ENCODE results near the gene MRPL37. TPM values are rescaled to one million over a fixed set of nuclear protein-coding genes. Genes with fewer than 3 reads are reported as not detected.
A peak's percentile ranks its signal among the peaks of the same experiment; 100 is the strongest.

MRPL37 gene
- total and polyA plus RNA-seq, 2 of the 4 experiments (the other 2 are of a cell fraction): 42.8 to 132 TPM

- no peak overlapping the region for H2AFZ ChIP-seq (replicated peaks; ENCODE audit: low read length, poor library complexity)
- intact Hi-C loops (cut with micrococcal nuclease): loop anchor here (10.0 kb wide), 1 partner anchor 179 kb away; the partner anchor contains the start of gene SSBP3
- no peak overlapping the region for H3K4me3 ChIP-seq (ENCODE audit: insufficient read depth, low read depth, low read length)
- no peak overlapping the region for H2AK5ac ChIP-seq (ENCODE audit: low read depth, low read length)
- no peak overlapping the region for H4K5ac ChIP-seq (ENCODE audit: low read depth, low read length)
- H2AK9ac ChIP-seq (replicated peaks; ENCODE audit: low read depth, low read length, poor library complexity): no peak overlapping the region
- H3K9me3 ChIP-seq (ENCODE audit: control insufficient read depth, insufficient read depth, low read length): no peaks in the 10 kb centered on the region
- no peaks in the 10 kb centered on the region for H3K27me3 ChIP-seq (ENCODE audit: control insufficient read depth, insufficient read depth, low read length)
- TSS peak; percentile 90 for BruUV-seq (replicated peaks)
- H3K4me1 ChIP-seq (ENCODE audit: control insufficient read depth, insufficient read depth, low read length): peaks cover 22% of the 10 kb centered on the region
- no peak overlapping the region for H3K56ac ChIP-seq (ENCODE audit: extremely low read depth, insufficient read depth, low read length)
- H3K23ac ChIP-seq (ENCODE audit: low read depth, low read length): no peak overlapping the region
- no peak for ATAC-seq (ENCODE audit: low read depth)
- H4K91ac ChIP-seq (ENCODE audit: insufficient read depth, low read depth, low read length): no peak overlapping the region
- H2BK20ac ChIP-seq (ENCODE audit: low read depth, low read length): no peak overlapping the region
- 93% methylated on average over 6 of the region's 20 CpGs; no CpG with 5 or more reads in 1 of the 2 experiments for WGBS, 2 experiments (ENCODE audit: extremely low coverage in 2 of 2, insufficient read length in 1 of 2)
- DNase-seq: no peak
- dilution Hi-C loops (cut with HindIII; ENCODE audit: low sequenced_read_pairs, unreplicated experiment): no loop called here
- no peak overlapping the region for H2BK5ac ChIP-seq (ENCODE audit: low read depth, low read length, poor library complexity, severe bottlenecking)
- H3K14ac ChIP-seq (replicated peaks; ENCODE audit: low read depth, low read length): no peak overlapping the region
- peaks cover 3% of the 10 kb centered on the region; the same call in 1 of the 2 replicates for H4K20me1 ChIP-seq (ENCODE audit: insufficient read depth, low read length)
- H3K36me3 ChIP-seq (ENCODE audit: control insufficient read depth, insufficient read depth, low read length): peaks cover 22% of the 10 kb centered on the region
- H3K9ac ChIP-seq (ENCODE audit: low read depth, low read length): no peak overlapping the region
- no peak overlapping the region for H2BK120ac ChIP-seq (ENCODE audit: low read depth, low read length)
- TF ChIP-seq CEBPB (IDR thresholded peaks at IDR 0.05; ENCODE audit: low read depth, low read length): no peak
- no peak for TF ChIP-seq POLR2A (IDR thresholded peaks at IDR 0.05; ENCODE audit: low read depth, low read length)
- in situ Hi-C loops (cut with MboI; ENCODE audit: low sequenced_read_pairs): no loop called here
- POLR2A ChIA-PET (ENCODE audit: unreplicated experiment): no interaction called here
- no peak overlapping the region for H3K4ac ChIP-seq (ENCODE audit: low read depth, low read length)
- H3K18ac ChIP-seq (ENCODE audit: low read depth, low read length): no peak overlapping the region
- H3K9me1 ChIP-seq (ENCODE audit: insufficient read depth, low read length): peaks cover 20% of the 10 kb centered on the region; the same call in 1 of the 2 replicates
- H3K27ac ChIP-seq (ENCODE audit: insufficient read depth, low read length): no peak overlapping the region
- CTCF ChIA-PET: no interaction called here
- H3K4me2 ChIP-seq (ENCODE audit: low read depth, low read length): no peak overlapping the region
- peaks cover 0 to 5% of the 10 kb centered on the region in 2 experiments; a peak in 1 of 4 replicates for H3K79me1 ChIP-seq (ENCODE audit: low read depth in 1 of 2, low read length in 2 of 2)
- no peak overlapping the region for H4K8ac ChIP-seq (ENCODE audit: low read depth in 2 of 2, low read length in 2 of 2)
- no peak overlapping the region for H2BK15ac ChIP-seq (ENCODE audit: low read depth, low read length)
Measured at GRCh38 chr1:54225986-54226559, 26.1 kb downstream of the MRPL37 start.

All from IMR-90 (cell line).